IMR-90 (cell line): ENCODE results near the gene RAB40C. TPM values are rescaled to one million over a fixed set of nuclear protein-coding genes. Genes with fewer than 3 reads are reported as not detected.

Source experiments
- ATAC-seq: fragments of 200-7000 bp; cut with Tn5 transposase; 2 replicates; pipeline ENCODE4 v1.9.1; 2020; ENCODE audit warnings: low read depth, mild to moderate bottlenecking, moderate library complexity
- BruUV-seq: library from RNA; stranded (reverse); fragments of 400-500 nt; replicated peaks from 2 replicates; lab custom pipeline; 2021; lab: Mats Ljungman, UMichigan
- CTCF ChIA-PET: fragments of 300-600 bp; formaldehyde crosslinking; extraction: SDS; loops from one replicate; lab custom pipeline; 2021; ENCODE audit warnings: antibody characterized with exemption; lab: Yijun Ruan, JAX
- POLR2A ChIA-PET: fragments of 300-600 bp; sonication (Branson Sonifier 250); formaldehyde crosslinking; loops from one replicate; lab custom pipeline; 2022; ENCODE audit warnings: antibody characterized with exemption; ENCODE audit not compliant: unreplicated experiment; lab: Charles Lee
- DNase-seq: peaks from one replicate; pipeline ENCODE4 v3.0.0; 2013
- H2AFZ ChIP-seq: replicated peaks from 2 replicates; pipeline ENCODE3; 2013; ENCODE audit warnings: low read length, mild to moderate bottlenecking; ENCODE audit not compliant: poor library complexity
- H2AK5ac ChIP-seq: 2 replicates; pipeline ENCODE4 v1.6.1; 2013; ENCODE audit warnings: low read depth, low read length, inconsistent platforms
- H2AK9ac ChIP-seq: replicated peaks from 2 replicates; pipeline ENCODE3; 2013; ENCODE audit warnings: mild to moderate bottlenecking, low read depth, low read length, moderate library complexity; ENCODE audit not compliant: poor library complexity
- H2BK120ac ChIP-seq: 2 replicates; pipeline ENCODE4 v1.6.1; 2013; ENCODE audit warnings: low read depth, low read length, inconsistent platforms
- H2BK15ac ChIP-seq: 3 replicates; pipeline ENCODE4 v1.6.1; 2013; ENCODE audit warnings: low read depth, low read length, inconsistent platforms
- H2BK20ac ChIP-seq: 2 replicates; pipeline ENCODE4 v1.6.1; 2013; ENCODE audit warnings: low read depth, mild to moderate bottlenecking, inconsistent platforms, low read length, moderate library complexity
- H2BK5ac ChIP-seq: 2 replicates; pipeline ENCODE4 v1.6.1; 2013; ENCODE audit warnings: mild to moderate bottlenecking, low read depth, low read length, inconsistent platforms; ENCODE audit not compliant: poor library complexity, severe bottlenecking
- H3K14ac ChIP-seq: replicated peaks from 2 replicates; pipeline ENCODE4 v1.6.1; 2013; ENCODE audit warnings: low read depth, low read length, inconsistent platforms
- H3K18ac ChIP-seq: 2 replicates; pipeline ENCODE4 v1.6.1; 2013; ENCODE audit warnings: low read depth, low read length, control low read depth
- H3K23ac ChIP-seq: 2 replicates; pipeline ENCODE4 v1.6.1; 2013; ENCODE audit warnings: low read depth, low read length, inconsistent platforms
- H3K27ac ChIP-seq: 2 replicates; pipeline ENCODE4 v1.5.1; 2013; ENCODE audit warnings: mild to moderate bottlenecking, control low read depth, low read length; ENCODE audit not compliant: insufficient read depth
- H3K27me3 ChIP-seq: 2 replicates; pipeline ENCODE4 v1.6.1; 2013; ENCODE audit warnings: low read length; ENCODE audit not compliant: control insufficient read depth, insufficient read depth
- H3K36me3 ChIP-seq: 2 replicates; pipeline ENCODE4 v1.6.1; 2013; ENCODE audit warnings: low read length, mixed read lengths; ENCODE audit not compliant: control insufficient read depth, insufficient read depth
- H3K4ac ChIP-seq: 2 replicates; pipeline ENCODE4 v1.6.1; 2013; ENCODE audit warnings: low read depth, low read length, inconsistent platforms
- H3K4me1 ChIP-seq: 2 replicates; pipeline ENCODE4 v1.6.1; 2013; ENCODE audit warnings: low read length, mixed read lengths; ENCODE audit not compliant: control insufficient read depth, insufficient read depth
- H3K4me2 ChIP-seq: 2 replicates; pipeline ENCODE4 v1.6.1; 2013; ENCODE audit warnings: low read depth, mild to moderate bottlenecking, control low read depth, low read length, moderate library complexity
- H3K4me3 ChIP-seq: 2 replicates; pipeline ENCODE4 v1.5.1; 2013; ENCODE audit warnings: low read depth, mild to moderate bottlenecking, control low read depth, low read length, moderate library complexity; ENCODE audit not compliant: insufficient read depth
- H3K56ac ChIP-seq: 2 replicates; pipeline ENCODE4 v1.6.1; 2013; ENCODE audit warnings: low read length, inconsistent platforms; ENCODE audit not compliant: insufficient read depth; ENCODE audit errors: extremely low read depth
- H3K79me1 ChIP-seq, 2 experiments: 2 replicates each; pipeline ENCODE4 v1.6.1; 2013; ENCODE audit warnings: low read length in 2 of 2, inconsistent platforms in 1 of 2, low read depth in 1 of 2
- H3K9ac ChIP-seq: 2 replicates; pipeline ENCODE4 v1.6.1; 2013; ENCODE audit warnings: low read depth, low read length, control low read depth
- H3K9me1 ChIP-seq: 2 replicates; pipeline ENCODE4 v1.6.1; 2013; ENCODE audit warnings: low read length, inconsistent platforms; ENCODE audit not compliant: insufficient read depth
- H3K9me3 ChIP-seq: 2 replicates; pipeline ENCODE4 v1.6.1; 2013; ENCODE audit warnings: low read length; ENCODE audit not compliant: control insufficient read depth, insufficient read depth
- H4K20me1 ChIP-seq: 2 replicates; pipeline ENCODE4 v1.6.1; 2013; ENCODE audit warnings: low read length, inconsistent platforms; ENCODE audit not compliant: insufficient read depth
- H4K5ac ChIP-seq: 2 replicates; pipeline ENCODE4 v1.6.1; 2013; ENCODE audit warnings: mild to moderate bottlenecking, low read depth, low read length, control low read depth
- H4K8ac ChIP-seq, 2 experiments: 2 replicates each; pipeline ENCODE4 v1.6.1; 2013; ENCODE audit warnings: low read depth in 2 of 2, low read length in 2 of 2, control low read depth in 1 of 2, inconsistent platforms in 1 of 2
- H4K91ac ChIP-seq: 2 replicates; pipeline ENCODE4 v1.6.1; 2013; ENCODE audit warnings: low read depth, low read length, inconsistent platforms; ENCODE audit not compliant: insufficient read depth
- BHLHE40 ChIP-seq: fragments of 150-350 bp; IDR thresholded peaks from 2 replicates; pipeline ENCODE4 v1.6.1; 2016; ENCODE audit warnings: mild to moderate bottlenecking, low read depth, low read length
- CEBPB ChIP-seq: IDR thresholded peaks from 2 replicates; pipeline ENCODE4 v1.6.1; 2012; ENCODE audit warnings: low read depth, low read length, improper control_type of control experiment
- CHD1 ChIP-seq: IDR thresholded peaks from 2 replicates; pipeline ENCODE4 v1.6.1; 2012; ENCODE audit warnings: low read depth, low read length, improper control_type of control experiment
- ELK1 ChIP-seq: fragments of 150-350 bp; IDR thresholded peaks from 2 replicates; pipeline ENCODE4 v1.6.1; 2016; ENCODE audit warnings: low read depth, mild to moderate bottlenecking, low read length, moderate library complexity, borderline replicate concordance
- MAZ ChIP-seq: IDR thresholded peaks from 2 replicates; pipeline ENCODE4 v1.6.1; 2012; ENCODE audit warnings: low read depth, mild to moderate bottlenecking, low read length, improper control_type of control experiment, moderate library complexity, borderline replicate concordance
- POLR2A ChIP-seq: IDR thresholded peaks from 2 replicates; pipeline ENCODE4 v1.6.1; 2012; ENCODE audit warnings: mild to moderate bottlenecking, low read depth, low read length
- RAD21 ChIP-seq: IDR thresholded peaks from 2 replicates; pipeline ENCODE4 v1.6.1; 2012; ENCODE audit warnings: low read length, improper control_type of control experiment
- RFX5 ChIP-seq: IDR thresholded peaks from 2 replicates; pipeline ENCODE4 v1.8.0; 2012; ENCODE audit warnings: low read depth, mild to moderate bottlenecking, low read length, moderate library complexity
- SMC3 ChIP-seq: fragments of 150-350 bp; IDR thresholded peaks from 2 replicates; pipeline ENCODE4 v1.6.1; 2016; ENCODE audit warnings: low read depth, mild to moderate bottlenecking, antibody characterized with exemption, low read length, moderate library complexity
- USF2 ChIP-seq: fragments of 150-350 bp; IDR thresholded peaks from 2 replicates; pipeline ENCODE4 v1.6.1; 2017; ENCODE audit warnings: mild to moderate bottlenecking, antibody characterized with exemption, low read length, low read depth
- whole genome bisulfite sequencing, 2 experiments: methylation state at CpG; one replicate each; pipeline versions ENCODE4 v1.1.5 to v1.1.7; 2013; ENCODE audit warnings: missing lambda C conversion rate in 2 of 2; ENCODE audit not compliant: insufficient read length in 1 of 2; ENCODE audit errors: extremely low coverage in 2 of 2; 5-methylcytosine and 5-hydroxymethylcytosine counted together
- dilution Hi-C: fragments of 300-500 bp; cut with HindIII; formaldehyde crosslinking; loops from one replicate; pipeline ENCODE4 v1.14.3; 2018; ENCODE audit warnings: low sequenced_read_pairs; ENCODE audit not compliant: unreplicated experiment
- in situ Hi-C: fragments of 300-500 bp; cut with MboI; formaldehyde crosslinking; loops from 3 replicates; pipeline ENCODE4 v1.14.3; 2019; ENCODE audit warnings: low sequenced_read_pairs, inconsistent platforms, mixed read lengths
- intact Hi-C: fragments of 100-400 bp; cut with micrococcal nuclease; formaldehyde crosslinking; loops from 2 replicates; pipeline ENCODE4 v1.10.0; 2022
- polyA plus RNA-seq, 3 experiments: library from polyadenylated mRNA; depleted of rRNA; stranded (reverse); fragments of >200 nt; gene quantifications; 2 replicates each; pipeline ENCODE4 v1.2.3, GENCODE V29; 2012; ENCODE audit warnings: low replicate concordance in 1 of 3
- total RNA-seq: library from RNA; depleted of rRNA; stranded (reverse); fragments of >200 nt; gene quantifications from 2 replicates; pipeline ENCODE4 v1.2.3, GENCODE V29; 2012

Gene RAB40C
- total and polyA plus RNA-seq, 2 of the 4 experiments (the other 2 are of a cell fraction), result 6.8 to 13.7 TPM

GRCh38 chr16:647173-647902, 57.5 kb downstream of the RAB40C start:
- Histone ChIP-seq H2BK5ac (no peak overlapping the region), H3K4me3 (no peak overlapping the region), H4K8ac (no peak overlapping the region), H3K4me2 (no peak overlapping the region), H3K56ac (no peak overlapping the region), H4K20me1 (no peaks in the 10 kb centered on the region; the same call in 1 of the 2 replicates), H3K18ac (no peak overlapping the region), H3K4me1 (peaks cover 21% of the 10 kb centered on the region), H3K9ac (no peak overlapping the region), H3K79me1 (peaks cover 13 to 54% of the 10 kb centered on the region in 2 experiments; a peak in 3 of 4 replicates), H3K23ac (no peak overlapping the region), H3K4ac (no peak overlapping the region), H2BK120ac (no peak overlapping the region), H2BK20ac (no peak overlapping the region), H4K91ac (no peak overlapping the region), H2AK9ac (peak overlapping the region; percentile 50), H3K27me3 (no peaks in the 10 kb centered on the region), H3K36me3 (0 out of 2 replicates have a peak, but pooled peaks cover 1% of the 10 kb centered on the region), H2AFZ (no peak overlapping the region), H3K27ac (no peak overlapping the region), H3K14ac (no peak overlapping the region), H4K5ac (no peak overlapping the region), H3K9me3 (no peaks in the 10 kb centered on the region), H2AK5ac (no peak overlapping the region), H3K9me1 (peaks cover 15% of the 10 kb centered on the region), H2BK15ac (no peak overlapping the region)
- intact Hi-C loops (no loop called here), in situ Hi-C loops (loop anchor here (10.0 kb wide), 1 partner anchor 253 kb away; the partner anchor contains the start of gene NME4), dilution Hi-C loops (no loop called here)
- ChIA-PET CTCF (interaction anchor here (0.8 kb wide), 1 partner anchor 13 kb away, joined by 3 read pairs; no protein-coding TSS in a partner anchor), POLR2A (no interaction called here)
- TF ChIP-seq POLR2A, result no peak
- no peak for TF ChIP-seq SMC3
- TF ChIP-seq MAZ, result no peak
- no peak for TF ChIP-seq CHD1
- TF ChIP-seq RFX5, result no peak
- TF ChIP-seq BHLHE40, result no peak
- no peak for TF ChIP-seq ELK1
- no peak for TF ChIP-seq USF2
- no peak for TF ChIP-seq RAD21
- TF ChIP-seq CEBPB, result no peak
- ATAC-seq (no peak), DNase-seq (no peak)
- 93% methylated on average over 17 of the region's 25 CpGs; no CpG with 5 or more reads in 1 of the 2 experiments for WGBS, 2 experiments
- BruUV-seq, result no TSS peak
